Prostate gland (tissue), 2 donors: ENCODE results near the gene IL20RB.

ENCODE experiments used
- POLR2A ChIP-seq: fragments of 450-650 bp; IDR thresholded peaks from one replicate; pipeline ENCODE4 v1.6.1; 2016; ENCODE audit warnings: antibody characterized with exemption, mild to moderate bottlenecking
- TF ChIP-seq, protein P1 (sequence below), 4 experiments: fragments of 200-600 bp in 2 of 4; fragments of 450-650 bp in 2 of 4; sonication (generic) in 2 of 4; IDR thresholded peaks; 1 replicate in 3 of 4; 2 replicates in 1 of 4; pipeline ENCODE4 v1.5.1; 2016 to 2019; ENCODE audit warnings: antibody characterized with exemption in 4 of 4, mild to moderate bottlenecking in 2 of 4, moderate library complexity in 2 of 4

DNA sequence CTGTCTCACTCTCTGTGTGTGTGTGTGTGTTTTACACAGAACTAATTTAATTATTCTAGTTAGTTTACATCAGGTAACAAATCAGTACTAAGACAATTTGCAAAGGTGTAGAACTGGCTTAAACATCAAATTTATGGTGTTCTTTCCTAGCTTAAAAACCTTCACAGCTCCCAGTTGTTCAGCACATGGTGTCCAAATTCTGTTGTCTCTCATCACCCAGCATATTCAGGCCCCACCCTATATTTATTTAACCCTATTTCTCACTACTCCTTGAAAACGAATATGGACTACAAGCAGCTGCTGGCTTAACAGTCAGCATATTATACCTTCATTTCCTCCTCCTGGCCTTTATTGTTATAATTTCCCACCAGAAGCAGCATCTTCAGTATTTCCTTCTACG lies 1.2 kb downstream of the IL20RB start:
- TF ChIP-seq, protein P1, sequence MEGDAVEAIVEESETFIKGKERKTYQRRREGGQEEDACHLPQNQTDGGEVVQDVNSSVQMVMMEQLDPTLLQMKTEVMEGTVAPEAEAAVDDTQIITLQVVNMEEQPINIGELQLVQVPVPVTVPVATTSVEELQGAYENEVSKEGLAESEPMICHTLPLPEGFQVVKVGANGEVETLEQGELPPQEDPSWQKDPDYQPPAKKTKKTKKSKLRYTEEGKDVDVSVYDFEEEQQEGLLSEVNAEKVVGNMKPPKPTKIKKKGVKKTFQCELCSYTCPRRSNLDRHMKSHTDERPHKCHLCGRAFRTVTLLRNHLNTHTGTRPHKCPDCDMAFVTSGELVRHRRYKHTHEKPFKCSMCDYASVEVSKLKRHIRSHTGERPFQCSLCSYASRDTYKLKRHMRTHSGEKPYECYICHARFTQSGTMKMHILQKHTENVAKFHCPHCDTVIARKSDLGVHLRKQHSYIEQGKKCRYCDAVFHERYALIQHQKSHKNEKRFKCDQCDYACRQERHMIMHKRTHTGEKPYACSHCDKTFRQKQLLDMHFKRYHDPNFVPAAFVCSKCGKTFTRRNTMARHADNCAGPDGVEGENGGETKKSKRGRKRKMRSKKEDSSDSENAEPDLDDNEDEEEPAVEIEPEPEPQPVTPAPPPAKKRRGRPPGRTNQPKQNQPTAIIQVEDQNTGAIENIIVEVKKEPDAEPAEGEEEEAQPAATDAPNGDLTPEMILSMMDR (IDR thresholded peaks at IDR 0.05) = no peak
- no peak for TF ChIP-seq POLR2A
